B cell (primary cell): Measurements from ENCODE around the gene USO1.

Experiments used
- EZH2 ChIP-seq: IDR thresholded peaks from 2 replicates; pipeline ENCODE4 v1.6.1; 2012; ENCODE audit warnings: borderline replicate concordance, low read depth, mild to moderate bottlenecking, moderate library complexity, low read length; ENCODE audit not compliant: insufficient read depth, poor library complexity, severe bottlenecking
- TF ChIP-seq, protein P1 (sequence below): fragments of 200-600 bp; IDR thresholded peaks from one replicate; pipeline ENCODE4 v1.8.0; 2022; ENCODE audit warnings: antibody characterized with exemption, mild to moderate bottlenecking

DNA sequence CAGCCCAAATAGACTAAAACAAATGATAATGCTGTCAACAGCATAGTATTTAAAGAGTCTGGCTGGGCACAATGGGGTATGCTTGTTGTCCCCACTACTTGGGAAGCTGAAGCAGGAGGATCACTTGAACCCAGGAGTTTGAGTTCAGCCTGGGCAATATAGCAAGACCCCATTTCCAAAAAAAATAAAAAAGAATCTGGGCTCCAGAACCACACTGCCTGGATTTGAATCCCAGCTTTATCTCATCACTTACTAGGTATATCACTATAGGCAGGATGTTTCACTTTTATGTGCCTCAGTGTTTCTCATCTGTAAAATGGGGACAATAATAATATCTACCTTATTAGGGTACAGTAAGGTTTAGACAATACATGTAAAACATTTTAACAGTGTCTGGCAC, 45.9 kb upstream of the USO1 start:
- TF ChIP-seq, protein P1, sequence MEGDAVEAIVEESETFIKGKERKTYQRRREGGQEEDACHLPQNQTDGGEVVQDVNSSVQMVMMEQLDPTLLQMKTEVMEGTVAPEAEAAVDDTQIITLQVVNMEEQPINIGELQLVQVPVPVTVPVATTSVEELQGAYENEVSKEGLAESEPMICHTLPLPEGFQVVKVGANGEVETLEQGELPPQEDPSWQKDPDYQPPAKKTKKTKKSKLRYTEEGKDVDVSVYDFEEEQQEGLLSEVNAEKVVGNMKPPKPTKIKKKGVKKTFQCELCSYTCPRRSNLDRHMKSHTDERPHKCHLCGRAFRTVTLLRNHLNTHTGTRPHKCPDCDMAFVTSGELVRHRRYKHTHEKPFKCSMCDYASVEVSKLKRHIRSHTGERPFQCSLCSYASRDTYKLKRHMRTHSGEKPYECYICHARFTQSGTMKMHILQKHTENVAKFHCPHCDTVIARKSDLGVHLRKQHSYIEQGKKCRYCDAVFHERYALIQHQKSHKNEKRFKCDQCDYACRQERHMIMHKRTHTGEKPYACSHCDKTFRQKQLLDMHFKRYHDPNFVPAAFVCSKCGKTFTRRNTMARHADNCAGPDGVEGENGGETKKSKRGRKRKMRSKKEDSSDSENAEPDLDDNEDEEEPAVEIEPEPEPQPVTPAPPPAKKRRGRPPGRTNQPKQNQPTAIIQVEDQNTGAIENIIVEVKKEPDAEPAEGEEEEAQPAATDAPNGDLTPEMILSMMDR = no peak
- no peak for TF ChIP-seq EZH2
